Measurements from ENCODE around the gene DEFB119.

DNA sequence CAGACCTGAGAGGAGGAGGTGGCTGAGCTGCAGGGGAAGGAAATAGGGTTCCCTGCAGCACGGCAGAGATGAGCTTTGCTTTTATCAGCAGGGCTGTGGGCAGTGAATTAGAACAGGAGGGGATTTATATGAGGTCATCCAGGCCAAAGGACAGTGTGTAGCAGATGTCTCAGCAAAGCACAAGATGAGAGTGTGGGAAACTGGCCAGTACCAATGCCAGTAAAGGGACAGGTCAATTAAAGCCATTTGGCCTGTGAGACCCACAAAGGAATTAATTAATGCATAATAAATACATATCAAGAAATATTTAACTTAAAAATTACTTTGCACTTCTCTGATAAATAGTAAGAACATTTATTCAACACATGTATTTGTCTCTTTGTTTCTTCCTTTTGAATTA, at the start of gene DEFB119:
- TF ChIP-seq, protein P1, sequence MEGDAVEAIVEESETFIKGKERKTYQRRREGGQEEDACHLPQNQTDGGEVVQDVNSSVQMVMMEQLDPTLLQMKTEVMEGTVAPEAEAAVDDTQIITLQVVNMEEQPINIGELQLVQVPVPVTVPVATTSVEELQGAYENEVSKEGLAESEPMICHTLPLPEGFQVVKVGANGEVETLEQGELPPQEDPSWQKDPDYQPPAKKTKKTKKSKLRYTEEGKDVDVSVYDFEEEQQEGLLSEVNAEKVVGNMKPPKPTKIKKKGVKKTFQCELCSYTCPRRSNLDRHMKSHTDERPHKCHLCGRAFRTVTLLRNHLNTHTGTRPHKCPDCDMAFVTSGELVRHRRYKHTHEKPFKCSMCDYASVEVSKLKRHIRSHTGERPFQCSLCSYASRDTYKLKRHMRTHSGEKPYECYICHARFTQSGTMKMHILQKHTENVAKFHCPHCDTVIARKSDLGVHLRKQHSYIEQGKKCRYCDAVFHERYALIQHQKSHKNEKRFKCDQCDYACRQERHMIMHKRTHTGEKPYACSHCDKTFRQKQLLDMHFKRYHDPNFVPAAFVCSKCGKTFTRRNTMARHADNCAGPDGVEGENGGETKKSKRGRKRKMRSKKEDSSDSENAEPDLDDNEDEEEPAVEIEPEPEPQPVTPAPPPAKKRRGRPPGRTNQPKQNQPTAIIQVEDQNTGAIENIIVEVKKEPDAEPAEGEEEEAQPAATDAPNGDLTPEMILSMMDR (IDR thresholded peaks at IDR 0.05): no peak
- TF ChIP-seq POLR2A (IDR thresholded peaks at IDR 0.05) (no peak), POLR2AphosphoS5 (IDR thresholded peaks at IDR 0.05) (no peak)
